PC-9 (cell line): ENCODE data around the gene CISD3.

Experiments used
- EZH2 ChIP-seq: fragments of 200-600 bp; sonication (generic); IDR thresholded peaks from 2 replicates; pipeline ENCODE4 v1.8.0; 2017; ENCODE audit warnings: antibody characterized with exemption, low read depth
- TF ChIP-seq, protein P1 (sequence below): fragments of 200-600 bp; sonication (generic); conservative IDR thresholded peaks from 2 replicates; pipeline ENCODE4 v1.6.1; 2017; ENCODE audit warnings: mixed run types, antibody characterized with exemption, mild to moderate bottlenecking, moderate library complexity

DNA sequence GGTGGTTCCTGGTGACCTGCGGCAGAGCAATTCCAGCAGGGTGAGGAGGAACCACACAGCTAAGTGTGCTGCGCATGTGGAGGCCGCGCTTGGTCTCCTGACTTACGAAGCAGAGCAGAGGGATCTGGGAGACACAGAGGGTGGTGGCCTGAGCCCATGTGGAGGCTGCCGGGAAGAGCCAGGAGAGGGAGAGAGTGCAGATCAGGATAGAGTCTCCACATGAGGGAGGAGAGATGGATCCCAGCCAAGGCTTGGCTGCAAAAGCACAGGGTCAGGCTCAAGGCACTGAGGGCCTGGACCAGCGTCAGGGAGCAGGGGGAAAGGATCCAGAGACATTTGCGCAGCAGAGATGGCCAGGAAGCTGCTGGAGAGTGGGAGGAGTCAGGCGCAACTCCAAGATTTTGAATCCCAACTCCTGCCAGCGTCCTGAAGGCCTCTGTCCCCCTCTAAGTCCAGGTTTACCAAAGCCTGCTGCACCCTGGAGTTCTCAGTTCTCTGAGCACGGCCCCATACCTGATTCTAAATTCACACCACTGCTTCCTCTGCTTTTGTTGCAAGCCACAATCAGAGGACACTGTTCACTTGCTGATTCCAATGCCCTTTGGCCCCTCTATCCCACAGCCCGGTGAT, 36.3 kb upstream of the CISD3 start:
- TF ChIP-seq, protein P1, sequence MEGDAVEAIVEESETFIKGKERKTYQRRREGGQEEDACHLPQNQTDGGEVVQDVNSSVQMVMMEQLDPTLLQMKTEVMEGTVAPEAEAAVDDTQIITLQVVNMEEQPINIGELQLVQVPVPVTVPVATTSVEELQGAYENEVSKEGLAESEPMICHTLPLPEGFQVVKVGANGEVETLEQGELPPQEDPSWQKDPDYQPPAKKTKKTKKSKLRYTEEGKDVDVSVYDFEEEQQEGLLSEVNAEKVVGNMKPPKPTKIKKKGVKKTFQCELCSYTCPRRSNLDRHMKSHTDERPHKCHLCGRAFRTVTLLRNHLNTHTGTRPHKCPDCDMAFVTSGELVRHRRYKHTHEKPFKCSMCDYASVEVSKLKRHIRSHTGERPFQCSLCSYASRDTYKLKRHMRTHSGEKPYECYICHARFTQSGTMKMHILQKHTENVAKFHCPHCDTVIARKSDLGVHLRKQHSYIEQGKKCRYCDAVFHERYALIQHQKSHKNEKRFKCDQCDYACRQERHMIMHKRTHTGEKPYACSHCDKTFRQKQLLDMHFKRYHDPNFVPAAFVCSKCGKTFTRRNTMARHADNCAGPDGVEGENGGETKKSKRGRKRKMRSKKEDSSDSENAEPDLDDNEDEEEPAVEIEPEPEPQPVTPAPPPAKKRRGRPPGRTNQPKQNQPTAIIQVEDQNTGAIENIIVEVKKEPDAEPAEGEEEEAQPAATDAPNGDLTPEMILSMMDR: no peak
- TF ChIP-seq EZH2: no peak
